H7 (cell line): ENCODE results near the gene MBD3. TPM values are rescaled to one million over a fixed set of nuclear protein-coding genes. Genes with fewer than 3 reads are reported as not detected.

ENCODE experiments used
- DNase-seq: peaks from one replicate; pipeline ENCODE4 v3.0.0; 2012
- H3K27me3 ChIP-seq: 2 replicates; pipeline ENCODE4 v1.6.0; 2011; ENCODE audit warnings: mild to moderate bottlenecking, low read length; ENCODE audit not compliant: control insufficient read depth, insufficient read depth
- H3K36me3 ChIP-seq: replicated peaks from 2 replicates; pipeline ENCODE4 v1.5.1; 2011; ENCODE audit warnings: low read length; ENCODE audit not compliant: control insufficient read depth, insufficient read depth
- H3K4me3 ChIP-seq: 2 replicates; pipeline ENCODE4 v1.5.1; 2011; ENCODE audit warnings: low read depth, mild to moderate bottlenecking, control low read depth, low read length, moderate library complexity; ENCODE audit not compliant: insufficient read depth
- total RNA-seq: library from RNA; depleted of rRNA; stranded (reverse); fragments of >200 nt; shearing (Covaris generic); gene quantifications from 2 replicates; pipeline ENCODE4 v1.2.3, GENCODE V29; 2014

The MBD3 gene
- total RNA-seq, 1 experiment from 2014 or later = 105 TPM

GRCh38 chr19:1612114-1613086, 19.7 kb upstream of the MBD3 start:
- peak; percentile 46 for DNase-seq
- H3K36me3 ChIP-seq = peaks cover 32% of the 10 kb centered on the region

GRCh38 chr19:1611353-1611752, 18.7 kb upstream of the MBD3 start:
- Histone ChIP-seq H3K4me3 (no peak overlapping the region), H3K36me3 (peaks cover 25% of the 10 kb centered on the region), H3K27me3 (no peaks in the 10 kb centered on the region)
- DNase-seq = peak; percentile 56

More at GRCh38 chr19:1612114-1613086, 19.7 kb upstream of the MBD3 start:
- H3K4me3 ChIP-seq = no peak overlapping the region
- no peaks in the 10 kb centered on the region for H3K27me3 ChIP-seq

- no peak overlapping the region for H3K4me3 ChIP-seq
- no peaks in the 10 kb centered on the region for H3K27me3 ChIP-seq
- H3K36me3 ChIP-seq = peaks cover 22% of the 10 kb centered on the region
- DNase-seq = peak; percentile 61
Measured at GRCh38 chr19:1610579-1610978, 17.9 kb upstream of the MBD3 start.

- peak; percentile 64 for DNase-seq
- peaks cover 21% of the 10 kb centered on the region for H3K36me3 ChIP-seq
- no peaks in the 10 kb centered on the region for H3K27me3 ChIP-seq
- H3K4me3 ChIP-seq = no peak overlapping the region
Measured at GRCh38 chr19:1609680-1610474, 17.2 kb upstream of the MBD3 start.

GRCh38 chr19:1609103-1609396, 16.4 kb upstream of the MBD3 start:
- no peak for DNase-seq
- H3K36me3 ChIP-seq = peaks cover 17% of the 10 kb centered on the region
- H3K27me3 ChIP-seq = no peaks in the 10 kb centered on the region
- H3K4me3 ChIP-seq = no peak overlapping the region

- Histone ChIP-seq H3K4me3 (no peak overlapping the region), H3K27me3 (no peaks in the 10 kb centered on the region), H3K36me3 (peaks cover 16% of the 10 kb centered on the region)
- DNase-seq = peak; percentile 73
Measured at GRCh38 chr19:1608359-1609102, 15.9 kb upstream of the MBD3 start.

GRCh38 chr19:1606138-1606651, 13.5 kb upstream of the MBD3 start:
- no peak for DNase-seq
- H3K27me3 ChIP-seq = no peaks in the 10 kb centered on the region
- H3K36me3 ChIP-seq = peaks cover 4% of the 10 kb centered on the region
- peak overlapping the region; percentile 69 for H3K4me3 ChIP-seq

GRCh38 chr19:1605236-1606137, 12.8 kb upstream of the MBD3 start, which contains the start of gene UQCR11:
Gene UQCR11 (minus strand): TSS chr19:1605462. CDS start chr19:1605409, 53 bp downstream.
- H3K36me3 ChIP-seq = peaks cover 2% of the 10 kb centered on the region; the same call in 1 of the 2 replicates
- peak; percentile 100 for DNase-seq
- no peaks in the 10 kb centered on the region for H3K27me3 ChIP-seq
- H3K4me3 ChIP-seq = peak within 1 kb of the TSS; percentile 97

GRCh38 chr19:1602091-1602707, 9.5 kb upstream of the MBD3 start:
- Histone ChIP-seq H3K36me3 (peaks cover 12% of the 10 kb centered on the region), H3K4me3 (no peak overlapping the region), H3K27me3 (no peaks in the 10 kb centered on the region)
- no peak for DNase-seq

GRCh38 chr19:1601613-1602064, 9.0 kb upstream of the MBD3 start:
- Histone ChIP-seq H3K36me3 (peaks cover 14% of the 10 kb centered on the region), H3K27me3 (no peaks in the 10 kb centered on the region)

GRCh38 chr19:1599460-1599846, 6.8 kb upstream of the MBD3 start:
- H3K36me3 ChIP-seq = peaks cover 14% of the 10 kb centered on the region
- no peak overlapping the region for H3K4me3 ChIP-seq
- DNase-seq = no peak
- no peaks in the 10 kb centered on the region for H3K27me3 ChIP-seq

More at GRCh38 chr19:1601613-1602064, 9.0 kb upstream of the MBD3 start:
- no peak overlapping the region for H3K4me3 ChIP-seq
- DNase-seq = no peak

GRCh38 chr19:1598777-1599459, 6.3 kb upstream of the MBD3 start:
- Histone ChIP-seq H3K36me3 (peaks cover 14% of the 10 kb centered on the region), H3K27me3 (no peaks in the 10 kb centered on the region), H3K4me3 (no peak overlapping the region)
- DNase-seq = no peak

- H3K36me3 ChIP-seq = peaks cover 11% of the 10 kb centered on the region
- peak; percentile 72 for DNase-seq
- H3K27me3 ChIP-seq = no peaks in the 10 kb centered on the region
- peak overlapping the region; percentile 57 for H3K4me3 ChIP-seq
Measured at GRCh38 chr19:1593501-1593772, 772 bp upstream of the MBD3 start.
